GM11168 (cell line): ENCODE data around the gene JAKMIP1.
"Not testable (repeated sequence)": the region's sequence is repeated elsewhere in the genome, so short reads cannot be mapped to it uniquely, and the experiment has no call there.

Experiments used
- in situ Hi-C: fragments of 300-500 bp; cut with MboI; formaldehyde crosslinking; loops from one replicate; pipeline ENCODE4 v1.12.0; 2022; ENCODE audit warnings: low sequenced_read_pairs; ENCODE audit not compliant: unreplicated experiment

The JAKMIP1 gene

GRCh38 chr4:6152869-6153705 lies 47.3 kb downstream of the JAKMIP1 start:
- in situ Hi-C loops: no loop called here

DNA sequence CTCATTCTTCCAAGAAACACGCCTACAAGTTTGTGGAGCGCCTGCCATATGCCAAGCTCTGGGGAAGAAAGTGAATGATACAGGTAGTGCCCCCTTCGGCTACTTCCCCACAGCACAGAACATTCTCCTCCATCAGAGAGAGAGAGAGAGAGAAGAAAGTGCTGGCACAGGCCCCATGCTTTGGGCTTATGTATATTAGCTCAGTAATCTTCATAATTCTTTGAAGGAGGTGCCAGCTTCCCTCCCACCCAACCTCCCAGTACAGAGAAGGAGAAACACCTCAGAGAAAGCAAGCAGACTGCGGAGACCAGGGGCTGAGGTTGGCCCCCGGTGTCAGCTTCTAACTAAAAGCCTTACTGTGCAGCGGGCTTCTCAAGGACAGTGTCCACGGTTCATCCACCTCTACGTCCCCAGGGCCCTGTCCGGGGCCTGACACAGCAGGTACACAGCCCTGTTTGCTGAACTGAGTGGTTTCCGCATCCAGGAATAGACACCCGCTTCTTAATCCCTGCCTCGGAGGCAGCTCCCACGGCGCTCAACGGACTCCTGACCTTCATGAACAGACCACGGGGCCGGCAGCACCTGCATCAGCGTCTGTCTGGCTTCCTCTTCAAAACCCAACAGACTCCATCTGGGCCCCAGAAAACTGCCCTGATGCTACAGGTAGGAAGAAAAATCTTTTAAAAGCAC lies 50.2 kb downstream of the JAKMIP1 start:
- in situ Hi-C loops: no loop called here

DNA sequence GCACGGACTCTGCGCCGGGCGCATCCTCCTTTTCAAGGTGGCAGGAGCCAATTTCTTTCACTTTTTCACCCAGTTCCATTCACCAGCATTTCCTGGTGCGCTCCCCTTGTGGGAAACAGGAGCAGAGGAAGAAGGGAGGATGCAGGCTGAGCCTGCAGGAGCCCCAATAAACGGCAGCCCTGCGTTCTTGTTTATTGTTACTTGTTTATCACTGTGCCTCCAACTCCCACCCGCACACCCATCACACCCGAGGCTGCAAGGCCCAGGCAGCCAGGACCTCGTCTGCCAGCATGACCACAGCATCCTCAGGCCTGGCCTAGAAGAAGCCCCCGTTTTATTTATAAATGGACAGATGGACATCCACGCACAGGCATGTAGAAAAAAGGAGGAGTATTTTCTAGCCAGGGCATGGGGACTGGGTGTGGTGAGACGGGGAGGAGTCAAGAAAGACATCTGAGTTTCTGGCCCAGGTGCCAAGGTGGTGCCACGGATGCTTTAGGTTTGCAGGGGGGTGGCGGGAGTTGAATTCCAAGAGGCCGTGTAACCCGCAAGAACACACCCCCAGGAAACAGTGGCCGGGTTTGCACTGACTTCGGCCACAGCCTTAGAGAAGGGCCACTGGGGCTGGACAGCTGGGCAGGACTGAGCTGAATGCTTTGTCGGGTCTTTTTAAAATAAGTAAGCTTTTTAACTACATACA lies 51.7 kb downstream of the JAKMIP1 start:
- in situ Hi-C loops: no loop called here

GRCh38 chr4:6147441-6147840 lies 52.9 kb downstream of the JAKMIP1 start:
- in situ Hi-C loops: no loop called here

- in situ Hi-C loops: no loop called here
Measured at GRCh38 chr4:6143603-6144181, 56.7 kb downstream of the JAKMIP1 start.

DNA sequence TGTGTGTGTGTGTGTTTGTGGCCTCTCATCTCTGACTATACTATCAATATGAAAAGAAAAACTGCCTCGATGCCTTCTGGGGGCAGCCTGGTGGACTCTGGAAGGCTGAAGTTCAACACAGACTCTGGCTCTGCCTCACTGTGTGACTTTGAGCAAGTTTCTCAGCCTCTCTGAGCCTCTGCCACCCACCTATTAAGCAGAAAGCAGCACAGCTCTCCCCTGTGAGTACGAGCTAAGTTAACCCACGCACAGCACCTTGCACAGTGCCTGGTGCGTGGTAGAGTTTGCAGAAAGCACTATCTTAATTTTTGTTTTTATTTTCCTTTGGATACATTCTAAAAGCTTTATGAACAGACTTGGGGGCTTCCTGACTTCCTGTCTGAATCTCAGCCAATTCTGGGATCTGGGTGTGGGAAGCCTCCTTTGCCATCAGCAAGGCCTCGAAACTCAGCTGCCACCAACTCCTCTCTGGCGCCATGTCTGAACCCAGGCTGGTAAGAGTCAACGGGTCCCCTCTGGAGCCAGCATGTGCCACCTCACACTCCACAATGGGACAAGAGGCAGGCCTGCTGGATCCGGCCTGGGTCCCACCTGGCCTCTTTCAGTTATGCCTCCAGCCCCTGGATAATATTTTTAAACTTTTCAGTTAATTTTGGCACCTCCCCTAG lies 57.3 kb downstream of the JAKMIP1 start:
- in situ Hi-C loops: no loop called here

- in situ Hi-C loops: no loop called here
Measured at GRCh38 chr4:6142511-6142910, 57.8 kb downstream of the JAKMIP1 start.

- in situ Hi-C loops: no loop called here
Measured at GRCh38 chr4:6141554-6141953, 58.8 kb downstream of the JAKMIP1 start.

- in situ Hi-C loops: not testable (repeated sequence)
Measured at GRCh38 chr4:6141021-6141420, 59.3 kb downstream of the JAKMIP1 start.

DNA sequence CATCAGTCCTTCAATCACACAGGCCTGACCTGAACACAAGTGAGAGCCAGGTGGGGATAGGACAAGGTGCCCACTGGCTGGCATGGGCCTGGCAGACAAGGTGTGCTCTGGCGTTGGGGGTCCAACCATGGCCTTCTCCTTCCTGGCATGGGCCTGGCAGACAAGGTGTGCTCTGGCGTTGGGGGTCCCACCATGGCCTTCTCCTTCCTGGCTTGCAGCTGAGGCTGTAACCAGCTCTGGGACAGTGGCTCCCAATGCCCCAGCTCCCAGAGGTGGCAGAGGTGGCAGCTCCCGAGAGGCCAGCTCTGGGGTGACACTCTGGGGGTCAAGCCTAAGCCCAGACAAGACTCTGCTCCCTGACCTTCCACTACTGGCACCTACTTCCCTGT lies 62.6 kb downstream of the JAKMIP1 start:
- in situ Hi-C loops: no loop called here

GRCh38 chr4:6137027-6137746 lies 63.2 kb downstream of the JAKMIP1 start:
- in situ Hi-C loops: no loop called here

DNA sequence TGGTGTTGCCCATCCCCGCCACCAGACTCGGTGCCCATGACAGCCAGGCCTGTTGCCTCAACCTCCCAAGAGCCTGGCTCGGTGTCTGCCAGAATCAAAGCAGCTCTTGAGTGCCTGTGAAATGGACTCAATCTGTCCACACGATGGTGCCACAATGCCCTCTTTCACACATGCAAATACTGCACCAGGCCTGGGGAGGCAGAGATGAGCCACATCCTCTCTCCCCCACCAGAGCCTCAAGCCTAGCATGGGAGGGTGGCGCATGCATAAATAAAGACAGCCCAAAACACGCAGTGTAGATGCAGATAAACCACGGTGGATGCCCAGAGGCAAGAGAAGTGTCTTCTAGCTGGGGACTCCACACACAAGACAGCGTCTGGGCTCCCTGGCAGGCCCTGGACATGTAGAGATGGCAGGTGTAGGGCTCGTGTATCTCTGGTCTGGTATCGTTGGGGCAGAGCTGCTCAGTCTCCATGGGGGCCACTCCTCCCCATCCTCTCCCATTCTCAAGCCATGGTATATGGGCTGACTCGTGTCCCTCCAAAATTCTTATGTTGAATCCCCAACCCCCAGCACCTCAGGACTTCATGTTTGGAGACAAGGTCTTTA lies 65.6 kb downstream of the JAKMIP1 start:
- in situ Hi-C loops: no loop called here

GRCh38 chr4:6132716-6133115 lies 67.6 kb downstream of the JAKMIP1 start:
- in situ Hi-C loops: no loop called here

DNA sequence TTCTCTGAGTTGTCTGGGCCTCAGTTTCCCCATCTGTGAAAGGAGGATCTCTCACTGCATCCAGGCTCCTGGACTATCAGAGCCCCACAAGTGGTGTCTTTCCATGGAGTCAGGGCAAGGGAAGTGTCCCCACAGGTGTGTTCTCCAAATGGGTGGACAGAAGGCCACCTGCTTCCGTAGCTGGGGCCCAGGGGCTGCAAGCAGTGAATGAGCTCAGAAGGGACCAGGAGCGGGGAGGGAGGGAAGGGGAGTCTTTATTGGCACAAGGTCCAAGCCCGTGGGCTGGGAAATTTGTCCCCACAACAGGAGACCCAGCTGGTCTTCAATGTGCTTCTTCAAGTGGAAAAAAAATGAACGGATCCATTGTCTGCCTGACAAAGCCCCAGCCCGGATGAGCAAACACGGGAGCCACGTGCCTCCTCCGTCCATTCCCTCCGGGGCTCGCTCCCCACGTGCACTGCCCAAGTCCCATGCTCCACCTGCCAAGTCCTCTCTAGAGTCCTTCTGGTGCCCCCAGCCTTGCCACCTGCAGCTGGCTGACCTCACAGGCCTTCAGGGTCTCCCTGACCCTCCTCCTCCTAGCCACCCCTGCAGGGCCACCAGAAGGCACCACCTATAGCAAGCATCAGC lies 72.0 kb downstream of the JAKMIP1 start:
- in situ Hi-C loops: no loop called here

- in situ Hi-C loops: no loop called here
Measured at GRCh38 chr4:6126971-6127745, 73.2 kb downstream of the JAKMIP1 start.

GRCh38 chr4:6125103-6125651 lies 75.2 kb downstream of the JAKMIP1 start:
- in situ Hi-C loops: no loop called here

- in situ Hi-C loops: no loop called here
Measured at GRCh38 chr4:6124386-6125102, 75.8 kb downstream of the JAKMIP1 start.
